GM19043 (cell line): ENCODE measurements around the gene TOR1AIP2.

Source experiments
- ATAC-seq: cut with Tn5 transposase; IDR thresholded peaks from one replicate; pipeline ENCODE4 v1.9.1; 2021; ENCODE audit warnings: low read depth; ENCODE audit not compliant: unreplicated experiment

Gene TOR1AIP2

GRCh38 chr1:179826626-179827280 lies 50.9 kb downstream of the TOR1AIP2 start:
- no peak for ATAC-seq

DNA sequence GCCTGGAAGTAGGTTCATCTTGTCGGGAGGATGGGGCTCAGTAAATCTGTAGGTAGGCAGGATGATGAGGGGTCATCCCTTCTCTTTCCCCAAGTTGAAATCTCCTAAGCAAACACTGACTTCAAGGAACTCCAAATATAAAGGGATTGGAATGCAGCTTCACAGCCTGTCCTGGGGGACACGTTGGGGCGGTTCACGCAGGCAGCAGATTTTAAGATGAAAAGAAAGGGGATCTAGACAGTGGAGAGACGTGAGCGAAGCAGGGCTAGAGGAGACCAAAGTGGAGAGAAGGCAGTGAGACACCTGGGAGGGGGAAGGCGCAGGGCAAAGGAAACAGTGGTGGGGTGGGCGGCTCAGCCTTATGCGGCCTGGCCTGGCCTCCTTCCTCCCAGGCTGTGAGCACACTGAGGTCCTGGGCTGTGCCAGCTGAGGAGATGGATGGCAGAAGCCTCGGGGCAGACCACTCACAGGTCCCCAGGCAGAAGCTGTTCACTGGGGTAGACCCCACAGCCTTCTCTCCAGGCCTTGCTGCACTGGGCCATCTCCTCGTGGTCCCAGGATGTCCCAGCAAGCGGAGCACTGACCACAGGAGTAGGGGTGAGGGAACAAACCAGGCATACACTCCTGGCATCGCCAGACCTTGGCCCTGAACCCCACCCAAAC lies 51.7 kb downstream of the TOR1AIP2 start:
- ATAC-seq, result no peak

GRCh38 chr1:179825206-179825605 lies 52.4 kb downstream of the TOR1AIP2 start:
- ATAC-seq, result no peak

DNA sequence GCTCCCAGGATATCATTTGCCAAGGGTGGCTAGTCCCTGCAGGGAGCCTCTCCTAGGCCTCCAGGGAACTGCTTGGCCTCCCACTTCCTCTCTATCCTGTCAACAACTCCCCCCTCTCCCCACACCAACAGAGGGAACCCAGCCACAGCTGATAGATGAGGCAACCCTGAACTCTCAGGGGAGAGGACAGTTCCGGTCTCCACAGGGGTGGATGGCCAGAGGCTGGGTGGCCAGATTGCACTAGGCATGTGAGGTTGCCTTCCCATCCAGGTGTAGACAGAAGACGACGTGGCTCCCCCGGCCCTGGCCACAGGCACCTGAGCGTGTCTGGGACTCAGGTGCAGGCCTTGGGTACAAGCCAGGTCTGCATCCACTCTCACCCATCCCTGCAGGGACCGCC lies 53.3 kb downstream of the TOR1AIP2 start:
- no peak for ATAC-seq

- no peak for ATAC-seq
These were observed 53.9 kb downstream of the TOR1AIP2 start for GRCh38 chr1:179823693-179824092.

GRCh38 chr1:179822065-179822464 lies 55.5 kb downstream of the TOR1AIP2 start:
- no peak for ATAC-seq

DNA sequence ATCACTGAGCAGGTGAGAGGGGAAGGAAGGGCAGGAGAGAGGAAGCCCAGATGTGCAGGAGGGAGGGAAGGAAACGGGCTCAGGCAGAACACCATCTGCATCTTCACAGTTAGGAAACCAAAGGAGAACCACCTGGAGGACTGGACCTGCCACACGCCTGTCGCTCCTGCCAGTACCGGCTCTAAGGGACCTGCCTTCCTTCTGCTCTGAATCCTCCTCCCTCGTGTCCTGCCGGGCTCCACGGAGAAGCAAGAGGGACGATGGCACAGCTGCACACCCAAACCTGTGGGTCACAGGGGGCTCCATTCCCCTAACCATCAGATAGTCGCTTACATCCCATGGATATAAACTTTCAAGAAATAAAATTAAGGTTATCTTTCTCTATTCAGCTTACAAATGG lies 56.1 kb downstream of the TOR1AIP2 start:
- ATAC-seq, result no peak

DNA sequence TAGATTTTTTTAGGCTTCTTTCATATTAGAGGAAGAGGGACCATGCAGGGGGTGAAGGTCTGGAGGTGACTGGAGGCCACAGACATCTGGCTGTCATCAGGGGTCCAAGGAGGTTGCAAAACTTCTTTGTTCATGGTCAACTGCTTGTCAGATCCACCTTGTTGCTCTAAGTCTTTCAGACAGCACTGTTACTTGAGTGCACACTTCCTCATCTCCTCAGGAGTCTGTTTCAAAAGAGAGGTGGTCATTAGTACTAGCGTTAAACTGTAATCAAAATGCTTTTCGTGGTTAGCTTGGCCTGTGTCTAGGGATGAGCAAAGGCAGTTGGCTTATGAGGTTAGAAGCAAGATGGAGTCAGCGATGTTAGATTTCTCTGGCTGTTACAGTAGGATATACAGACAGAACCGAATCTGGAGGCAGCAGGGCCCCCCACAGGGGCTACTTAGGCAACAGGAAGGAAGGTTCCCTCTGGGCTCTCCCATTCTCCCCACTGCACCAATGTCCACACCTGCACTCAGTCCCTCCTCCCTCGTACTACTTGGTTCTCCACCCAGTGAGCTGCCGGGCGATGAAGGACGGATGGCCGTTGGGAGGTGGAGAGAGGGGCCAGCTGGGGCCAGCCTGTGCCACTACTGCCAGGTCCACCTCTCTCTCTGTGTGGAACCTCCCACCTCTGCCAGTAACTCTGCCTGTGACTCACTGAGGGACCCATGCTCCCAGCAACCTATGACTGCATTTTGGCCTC lies 57.2 kb downstream of the TOR1AIP2 start:
- no peak for ATAC-seq

DNA sequence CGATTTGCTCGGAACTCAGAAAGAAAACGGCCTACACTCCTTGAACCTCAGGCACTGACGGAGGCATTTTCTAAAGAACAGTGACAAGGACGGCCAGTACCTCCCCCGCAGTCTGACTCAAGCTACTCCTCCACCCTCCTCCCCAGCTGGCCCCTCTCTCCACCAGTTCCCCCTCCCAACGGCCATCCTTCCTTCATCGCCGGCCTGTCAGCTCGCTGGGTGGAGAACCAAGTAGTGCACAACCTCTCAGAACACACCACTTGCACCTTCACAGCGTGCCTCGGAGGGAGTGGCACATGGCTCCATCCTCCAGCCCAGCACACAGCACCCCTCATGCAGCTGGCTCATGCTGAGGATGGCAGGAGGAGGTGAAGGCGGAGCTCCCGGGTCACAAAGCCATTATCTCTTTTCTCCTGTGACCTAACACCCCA lies 58.8 kb downstream of the TOR1AIP2 start:
- no peak for ATAC-seq

- ATAC-seq, result no peak
These were observed 59.3 kb downstream of the TOR1AIP2 start for GRCh38 chr1:179818260-179818659.

GRCh38 chr1:179817789-179818188 lies 59.8 kb downstream of the TOR1AIP2 start:
- ATAC-seq, result no peak

GRCh38 chr1:179817056-179817455 lies 60.5 kb downstream of the TOR1AIP2 start:
- no peak for ATAC-seq

- no peak for ATAC-seq
These were observed 61.2 kb downstream of the TOR1AIP2 start for GRCh38 chr1:179816196-179816960.

DNA sequence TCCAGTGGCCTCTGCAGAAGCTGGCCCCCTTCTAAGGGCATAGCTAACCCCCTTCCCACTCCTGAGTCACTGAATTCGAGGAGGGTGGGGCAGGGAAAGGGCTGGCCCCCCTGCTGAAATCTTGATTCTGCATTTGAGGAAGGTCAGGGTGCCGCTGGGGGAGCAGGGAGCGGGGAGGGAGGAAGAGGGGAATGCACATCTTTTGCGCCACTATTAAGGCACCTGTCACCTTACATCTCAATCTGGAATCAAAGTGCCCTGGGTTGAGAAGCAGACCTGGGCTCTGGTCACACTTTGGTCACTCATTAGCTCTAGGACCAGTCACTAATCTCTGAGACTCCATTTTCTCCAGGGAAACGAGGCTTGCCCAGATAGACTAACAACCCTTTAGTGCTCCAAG lies 62.0 kb downstream of the TOR1AIP2 start:
- ATAC-seq, result no peak

DNA sequence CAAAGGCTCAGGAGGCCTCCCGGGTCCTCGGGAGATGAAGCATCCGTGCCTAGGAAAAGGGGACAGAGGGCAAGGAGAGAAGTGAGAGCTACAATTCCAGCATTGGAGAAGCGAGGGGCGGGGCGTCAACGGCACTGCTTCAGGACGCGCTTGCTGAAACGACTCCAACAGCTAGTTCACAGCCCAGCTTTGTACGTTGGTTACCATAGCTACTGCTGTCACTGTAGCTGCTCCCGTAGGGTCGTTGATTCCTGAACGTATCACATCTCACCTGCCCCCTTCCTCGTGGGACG lies 63.1 kb downstream of the TOR1AIP2 start:
- peak; percentile 23 for ATAC-seq

- ATAC-seq, result no peak
These were observed 63.7 kb downstream of the TOR1AIP2 start for GRCh38 chr1:179813626-179814545.

GRCh38 chr1:179812501-179813292 lies 64.9 kb downstream of the TOR1AIP2 start:
- ATAC-seq, result no peak

DNA sequence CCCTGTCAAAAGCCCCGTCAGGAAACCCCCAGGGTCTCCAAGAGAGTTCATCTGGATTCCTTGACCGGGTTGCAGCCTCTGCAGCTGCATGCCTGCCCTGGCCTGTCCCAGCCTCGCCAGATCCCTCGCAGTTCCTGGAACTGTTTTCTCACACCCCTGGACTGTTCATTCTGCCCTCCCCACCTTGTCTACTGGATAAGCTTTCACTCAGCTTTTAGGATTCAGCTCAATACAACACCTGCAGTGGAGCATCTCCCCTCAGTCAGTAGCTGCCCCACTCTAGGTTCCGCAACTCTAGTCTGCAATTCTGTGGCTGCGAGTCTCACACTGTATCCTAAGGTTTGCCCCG lies 67.3 kb downstream of the TOR1AIP2 start:
- no peak for ATAC-seq
